Putamen (tissue), 1 donor: Measurements from ENCODE around the gene CLCN6.

Experiments used
- DNase-seq: peaks from one replicate; pipeline ENCODE4 v3.0.0-alpha.2; 2016; ENCODE audit warnings: low spot score

CLCN6 gene

GRCh38 chr1:11856698-11857097, 50.7 kb downstream of the CLCN6 start:
- no peak for DNase-seq

GRCh38 chr1:11857164-11857851, 51.3 kb downstream of the CLCN6 start:
- DNase-seq: no peak

GRCh38 chr1:11858158-11858557, 52.2 kb downstream of the CLCN6 start:
- no peak for DNase-seq

- DNase-seq: no peak
These were observed 52.6 kb downstream of the CLCN6 start, which contains the start of gene NPPB for GRCh38 chr1:11858613-11858967. TSS of gene NPPB (minus strand) at chr1:11858945. CDS start at chr1:11858833, 112 bp downstream.

- no peak for DNase-seq
These were observed 53.2 kb downstream of the CLCN6 start for GRCh38 chr1:11858968-11859871.

GRCh38 chr1:11860083-11860482, 54.1 kb downstream of the CLCN6 start:
- DNase-seq: no peak

- DNase-seq: no peak
These were observed 54.6 kb downstream of the CLCN6 start for GRCh38 chr1:11860587-11860986.

GRCh38 chr1:11862890-11863289, 56.9 kb downstream of the CLCN6 start:
- DNase-seq: no peak

GRCh38 chr1:11868331-11868980, 62.5 kb downstream of the CLCN6 start:
- DNase-seq: no peak

- DNase-seq: no peak
These were observed 63.1 kb downstream of the CLCN6 start for GRCh38 chr1:11869104-11869503.

GRCh38 chr1:11869650-11870207, 63.7 kb downstream of the CLCN6 start:
- DNase-seq: no peak

GRCh38 chr1:11872545-11872944, 66.6 kb downstream of the CLCN6 start:
- DNase-seq: no peak

- no peak for DNase-seq
These were observed 67.6 kb downstream of the CLCN6 start for GRCh38 chr1:11873395-11874257.

- no peak for DNase-seq
These were observed 68.2 kb downstream of the CLCN6 start for GRCh38 chr1:11874258-11874562.

- no peak for DNase-seq
These were observed 68.6 kb downstream of the CLCN6 start for GRCh38 chr1:11874624-11875023.

GRCh38 chr1:11875094-11875493, 69.1 kb downstream of the CLCN6 start:
- DNase-seq: no peak

- no peak for DNase-seq
These were observed 71.1 kb downstream of the CLCN6 start for GRCh38 chr1:11877074-11877473.

GRCh38 chr1:11878081-11878890, 72.3 kb downstream of the CLCN6 start:
- no peak for DNase-seq

GRCh38 chr1:11878891-11879190, 72.8 kb downstream of the CLCN6 start:
- DNase-seq: no peak

GRCh38 chr1:11879311-11880180, 73.6 kb downstream of the CLCN6 start:
- DNase-seq: no peak
